Measurements from ENCODE around the gene HFE. TPM values are rescaled to one million over a fixed set of nuclear protein-coding genes. Genes with fewer than 3 reads are reported as not detected.
"Not testable (repeated sequence)": the region's sequence is repeated elsewhere in the genome, so short reads cannot be mapped to it uniquely, and the experiment has no call there.

HFE gene
- total RNA-seq, 4 donors from 2014 or later: 1.6 to 7.8 (median 5.0) TPM

DNA sequence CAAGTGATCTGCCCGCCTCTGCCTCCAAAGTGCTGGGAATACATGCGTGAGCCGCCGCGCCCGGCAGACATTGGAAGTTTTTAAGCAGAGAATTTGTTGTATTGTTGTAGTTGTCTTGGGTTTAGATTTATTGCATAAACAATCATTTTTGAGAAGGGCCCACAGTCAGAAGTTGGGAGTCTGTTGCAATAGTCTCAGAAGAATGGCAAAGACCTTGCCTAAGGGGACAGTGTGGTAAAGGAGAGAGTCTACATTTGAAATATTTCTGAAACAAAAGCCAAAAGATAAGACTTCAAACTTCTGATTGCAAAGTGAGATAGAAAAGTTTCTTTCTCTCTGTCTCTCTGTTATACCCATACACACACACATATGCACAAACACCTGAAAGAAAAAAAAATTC lies 22.5 kb downstream of the HFE start:
- WGBS, 2 donors (ENCODE audit: low coverage in 1 of 2): 85% methylated on average over 6 of the region's 6 CpGs; no CpG with 5 or more reads in 1 of the 2 donors
- TF ChIP-seq POLR2A (IDR thresholded peaks at IDR 0.05): no peak
- TF ChIP-seq CTCF (IDR thresholded peaks at IDR 0.05): no peak
- TF ChIP-seq EP300 (IDR thresholded peaks at IDR 0.05; ENCODE audit: low read depth): no peak
- TF ChIP-seq POLR2AphosphoS5 (IDR thresholded peaks at IDR 0.05): no peak
- in situ Hi-C loops (cut with MboI; ENCODE audit: low pct_ligation_motif_present in 1 of 4, low pct_unique_long_range_greater_than_20kb in 1 of 4, low sequenced_read_pairs in 3 of 4): loop anchor here in 1 of 4 donors (25.0 kb wide), 1 partner anchor 1028 kb away; a partner anchor contains a TSS

DNA sequence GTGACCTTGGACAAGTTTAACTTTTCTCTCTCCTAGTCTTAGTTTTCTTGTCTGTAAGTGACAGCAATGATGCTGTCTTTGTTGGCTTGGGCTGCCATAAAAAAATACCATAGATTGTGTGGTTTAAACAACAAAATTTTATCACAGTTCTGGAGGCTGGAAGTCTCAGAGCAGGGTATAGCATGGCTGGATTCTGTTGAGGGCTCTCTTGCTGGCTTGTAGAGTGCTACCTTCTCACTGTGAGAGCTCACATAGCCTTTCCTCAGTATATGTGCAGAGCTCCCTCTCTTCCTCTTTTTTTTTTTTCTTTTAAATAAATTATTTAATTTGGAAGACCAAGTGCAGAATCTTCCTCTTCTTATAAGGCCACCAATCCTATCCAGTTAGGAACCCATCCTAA lies 26.3 kb downstream of the HFE start:
- Histone ChIP-seq H3K27me3 (no peaks in the 10 kb centered on the region), H3K36me3 (no peaks in the 10 kb centered on the region), H3K27ac (no peak overlapping the region), H3K4me3 (no peak overlapping the region), H3K9me3 (no peaks in the 10 kb centered on the region), H3K4me1 (no peaks in the 10 kb centered on the region)
- in situ Hi-C loops (cut with MboI; ENCODE audit: low pct_ligation_motif_present in 1 of 4, low pct_unique_long_range_greater_than_20kb in 1 of 4, low sequenced_read_pairs in 3 of 4) (loop anchor here in 1 of 4 donors (25.0 kb wide), 1 partner anchor 1024 kb away; a partner anchor contains a TSS), intact Hi-C loops (cut with DNase I; ENCODE audit: low total_unique reads) (no loop called here)
- DNase-seq: no peak
- TF ChIP-seq EP300 (IDR thresholded peaks at IDR 0.05; ENCODE audit: low read depth) (no peak), POLR2AphosphoS5 (IDR thresholded peaks at IDR 0.05) (no peak), CTCF (IDR thresholded peaks at IDR 0.05) (no peak), POLR2A (IDR thresholded peaks at IDR 0.05) (no peak)

More for the DNA sequence above, 22.5 kb downstream of the HFE start:
- H3K27ac ChIP-seq: no peak overlapping the region
- intact Hi-C loops (cut with DNase I; ENCODE audit: low total_unique reads): no loop called here
- no peaks in the 10 kb centered on the region for H3K27me3 ChIP-seq
- DNase-seq: no peak
- H3K9me3 ChIP-seq: no peaks in the 10 kb centered on the region
- peaks cover 0 to 5% (median 2%) of the 10 kb centered on the region in 4 donors for H3K4me1 ChIP-seq
- H3K4me3 ChIP-seq: no peak overlapping the region
- H3K36me3 ChIP-seq: no peaks in the 10 kb centered on the region

GRCh38 chr6:26115226-26115625 lies 28.0 kb downstream of the HFE start:
- WGBS, 2 donors (ENCODE audit: low coverage in 1 of 2): 83% methylated on average over 4 to 5 of the region's 5 CpGs
- Histone ChIP-seq H3K9me3 (no peaks in the 10 kb centered on the region), H3K27ac (no peak overlapping the region), H3K27me3 (no peaks in the 10 kb centered on the region), H3K36me3 (no peaks in the 10 kb centered on the region), H3K4me3 (no peak overlapping the region), H3K4me1 (no peaks in the 10 kb centered on the region)
- intact Hi-C loops (cut with DNase I; ENCODE audit: low total_unique reads): no loop called here
- in situ Hi-C loops (cut with MboI; ENCODE audit: low pct_ligation_motif_present in 1 of 4, low pct_unique_long_range_greater_than_20kb in 1 of 4, low sequenced_read_pairs in 3 of 4): loop anchor here in 1 of 4 donors (25.0 kb wide), 1 partner anchor 1022 kb away; a partner anchor contains a TSS
- DNase-seq: no peak
- TF ChIP-seq POLR2AphosphoS5 (IDR thresholded peaks at IDR 0.05): no peak

GRCh38 chr6:26116267-26116666 lies 29.0 kb downstream of the HFE start:
- TF ChIP-seq POLR2AphosphoS5 (IDR thresholded peaks at IDR 0.05): no peak
- TF ChIP-seq POLR2A (IDR thresholded peaks at IDR 0.05): no peak
- TF ChIP-seq CTCF (IDR thresholded peaks at IDR 0.05): no peak
- in situ Hi-C loops (cut with MboI; ENCODE audit: low pct_ligation_motif_present in 1 of 4, low pct_unique_long_range_greater_than_20kb in 1 of 4, low sequenced_read_pairs in 3 of 4) (loop anchor here in 1 of 4 donors (25.0 kb wide), 1 partner anchor 1021 kb away; a partner anchor contains a TSS), intact Hi-C loops (cut with DNase I; ENCODE audit: low total_unique reads) (no loop called here)
- Histone ChIP-seq H3K9me3 (no peaks in the 10 kb centered on the region), H3K4me3 (no peak overlapping the region), H3K27me3 (no peaks in the 10 kb centered on the region), H3K27ac (no peak overlapping the region), H3K4me1 (no peaks in the 10 kb centered on the region), H3K36me3 (no peaks in the 10 kb centered on the region)
- no peak for DNase-seq
- 90 to 98% methylated on average over 3 to 4 of the region's 4 CpGs for WGBS, 2 donors (ENCODE audit: low coverage in 1 of 2)

- no peaks in the 10 kb centered on the region for H3K9me3 ChIP-seq
- intact Hi-C loops (cut with DNase I; ENCODE audit: low total_unique reads): no loop called here
- H3K27ac ChIP-seq: no peak overlapping the region
- TF ChIP-seq EP300 (IDR thresholded peaks at IDR 0.05; ENCODE audit: low read depth) (no peak), POLR2A (IDR thresholded peaks at IDR 0.05) (no peak), CTCF (IDR thresholded peaks at IDR 0.05) (no peak), POLR2AphosphoS5 (IDR thresholded peaks at IDR 0.05) (no peak)
- in situ Hi-C loops (cut with MboI; ENCODE audit: low pct_ligation_motif_present in 1 of 4, low pct_unique_long_range_greater_than_20kb in 1 of 4, low sequenced_read_pairs in 3 of 4): loop anchor here in 1 of 4 donors (25.0 kb wide), 1 partner anchor 1018 kb away; a partner anchor contains a TSS
- WGBS, 2 donors (ENCODE audit: low coverage in 1 of 2): 63% methylated on average over 7 of the region's 7 CpGs
- no peak overlapping the region for H3K4me3 ChIP-seq
- H3K4me1 ChIP-seq: peaks cover 0 to 5% (median 5%) of the 10 kb centered on the region in 4 donors
- no peaks in the 10 kb centered on the region for H3K36me3 ChIP-seq
- H3K27me3 ChIP-seq: no peaks in the 10 kb centered on the region
- DNase-seq: no peak
Observed at GRCh38 chr6:26118999-26119398, 31.8 kb downstream of the HFE start.

GRCh38 chr6:26120115-26120514 lies 32.9 kb downstream of the HFE start:
- H3K9me3 ChIP-seq, H3K36me3 ChIP-seq, H3K27me3 ChIP-seq, H3K4me3 ChIP-seq, H3K27ac ChIP-seq, H3K4me1 ChIP-seq, DNase-seq: not testable (repeated sequence)
- WGBS, 2 donors (ENCODE audit: low coverage in 1 of 2): 97 to 98% methylated on average over 7 to 8 of the region's 8 CpGs
- in situ Hi-C loops (cut with MboI; ENCODE audit: low pct_ligation_motif_present in 1 of 4, low pct_unique_long_range_greater_than_20kb in 1 of 4, low sequenced_read_pairs in 3 of 4): loop anchor here in 1 of 4 donors (5.0 to 25.0 kb wide), 2 partner anchors 37 to 1017 kb away; a partner anchor contains a TSS
- intact Hi-C loops (cut with DNase I; ENCODE audit: low total_unique reads): loop anchor here (5.0 kb wide), 2 partner anchors 37 to 82 kb away; a partner anchor contains a TSS
